Sigmoid colon (tissue), 7 donors: ENCODE measurements around the gene SUPT6H. TPM values are rescaled to one million over a fixed set of nuclear protein-coding genes. Genes with fewer than 3 reads are reported as not detected.

Experiments
- DNase-seq: peaks from one replicate; pipeline ENCODE4 v3.0.0-alpha.2; 2019
- H3K27ac ChIP-seq, 4 donors: fragments of 200-600 bp; sonication (generic); one replicate each; pipeline ENCODE4 v1.5.1; 2016 to 2019; ENCODE audit warnings: mild to moderate bottlenecking in 1 of 4
- H3K27me3 ChIP-seq, 3 donors: fragments of 200-600 bp; sonication (generic); one replicate each; pipeline ENCODE4 v1.5.1; 2019; ENCODE audit warnings: mild to moderate bottlenecking in 1 of 3
- H3K36me3 ChIP-seq, 4 donors: fragments of 200-600 bp; sonication (generic); one replicate each; pipeline ENCODE4 v1.5.1; 2016 to 2019
- H3K4me1 ChIP-seq, 4 donors: fragments of 200-600 bp; sonication (generic); one replicate each; pipeline ENCODE4 v1.5.1; 2017 to 2019
- H3K4me3 ChIP-seq, 4 donors: fragments of 200-600 bp; sonication (generic); one replicate each; pipeline ENCODE4 v1.5.1; 2017 to 2019; ENCODE audit warnings: mild to moderate bottlenecking in 2 of 4, moderate library complexity in 1 of 4
- H3K9me3 ChIP-seq, 4 donors: fragments of 200-600 bp in 3 of 4; sonication (generic) in 3 of 4; one replicate each; pipeline versions ENCODE4 v1.5.1 to v1.6.1; 2013 to 2019
- EP300 ChIP-seq, 4 donors: sonication (generic); formaldehyde crosslinking; IDR thresholded peaks; one replicate each; pipeline ENCODE4 v1.6.1; 2017; ENCODE audit warnings: antibody characterized with exemption in 4 of 4
- POLR2A ChIP-seq, 2 donors: fragments of 450-650 bp; IDR thresholded peaks; one replicate each; pipeline ENCODE4 v1.6.1; 2016; ENCODE audit warnings: antibody characterized with exemption in 2 of 2, mild to moderate bottlenecking in 2 of 2, moderate library complexity in 2 of 2
- POLR2AphosphoS5 ChIP-seq, 4 donors: sonication (generic); formaldehyde crosslinking; IDR thresholded peaks; one replicate each; pipeline ENCODE4 v1.6.1; 2017; ENCODE audit warnings: antibody characterized with exemption in 4 of 4
- WGBS, 2 donors: extraction: QIAGEN DNeasy Blood & Tissue Kit; methylation state at CpG; one replicate each; pipeline ENCODE4 v1.1.7; 2013; 5-methylcytosine and 5-hydroxymethylcytosine counted together
- intact Hi-C: fragments of 100-400 bp; cut with DNase I; formaldehyde crosslinking; loops from one replicate; pipeline ENCODE4 v1.15.1; 2023
- polyA plus RNA-seq, 3 donors: library from polyadenylated mRNA; stranded (reverse); fragments of 200-250 nt; gene quantifications; one replicate each; pipeline ENCODE4 v1.2.3, GENCODE V29; 2013
- total RNA-seq, 4 donors: library from RNA; depleted of rRNA; stranded (reverse); fragments of >200 nt; gene quantifications; one replicate each; pipeline ENCODE4 v1.1.0, GENCODE V29; 2016
- TF ChIP-seq, protein P1 (sequence below), 4 experiments: fragments of 450-650 bp in 3 of 4; fragments of 200-600 bp in 1 of 4; IDR thresholded peaks; one replicate each; pipeline ENCODE4 v1.5.1; 2016 to 2019; ENCODE audit warnings: antibody characterized with exemption in 4 of 4, mild to moderate bottlenecking in 3 of 4, moderate library complexity in 2 of 4
- donor health status: healthy with polysubstance abuse.
- donor health status: Bipolar disorder and iron deficiency.
- donor health status: healthy.

SUPT6H gene
- total and polyA plus RNA-seq, 7 donors = 12.0 to 75.6 (median 49.0) TPM

DNA sequence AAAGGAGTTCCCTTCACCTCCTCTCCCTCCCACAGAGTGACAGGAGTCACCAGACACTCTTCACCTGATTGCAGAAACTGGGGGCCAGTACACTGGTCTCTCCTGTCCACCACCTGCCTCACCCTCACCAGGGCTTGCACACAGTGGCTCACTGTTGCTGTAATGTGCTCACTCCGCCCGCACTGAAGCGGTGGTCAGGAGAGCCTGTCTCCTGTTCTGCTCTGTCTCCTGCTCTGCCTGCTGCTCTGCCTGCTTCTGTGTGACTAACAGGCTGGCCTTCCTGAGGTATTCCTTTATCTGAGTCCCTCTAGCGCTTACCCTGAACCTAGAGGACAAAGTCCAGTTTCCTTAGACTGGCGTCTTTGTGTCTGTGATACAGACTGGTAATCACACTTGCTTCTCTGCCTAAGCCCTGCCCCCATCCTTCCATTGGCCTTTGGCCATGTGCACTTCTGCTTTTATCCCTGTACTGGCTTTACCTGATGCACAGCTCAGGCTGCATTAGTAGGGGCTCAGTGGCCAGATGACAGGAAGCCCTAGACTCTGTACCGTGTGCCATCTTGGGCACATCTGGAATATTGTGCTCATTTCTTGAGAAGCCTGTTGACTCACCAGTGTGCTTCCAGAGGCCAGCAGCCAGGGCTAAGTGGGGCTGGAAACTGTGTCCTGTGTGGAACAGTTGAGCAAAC lies 36.4 kb downstream of the SUPT6H start:
- DNase-seq = no peak
- no peaks in the 10 kb centered on the region for H3K27me3 ChIP-seq
- H3K9me3 ChIP-seq = no peaks in the 10 kb centered on the region
- peaks cover 76 to 100% (median 92%) of the 10 kb centered on the region in 4 donors for H3K36me3 ChIP-seq
- intact Hi-C loops = no loop called here
- peak in 1 of 2 donors; percentile 37 for TF ChIP-seq POLR2A (IDR thresholded peaks at IDR 0.05)
- TF ChIP-seq, protein P1, sequence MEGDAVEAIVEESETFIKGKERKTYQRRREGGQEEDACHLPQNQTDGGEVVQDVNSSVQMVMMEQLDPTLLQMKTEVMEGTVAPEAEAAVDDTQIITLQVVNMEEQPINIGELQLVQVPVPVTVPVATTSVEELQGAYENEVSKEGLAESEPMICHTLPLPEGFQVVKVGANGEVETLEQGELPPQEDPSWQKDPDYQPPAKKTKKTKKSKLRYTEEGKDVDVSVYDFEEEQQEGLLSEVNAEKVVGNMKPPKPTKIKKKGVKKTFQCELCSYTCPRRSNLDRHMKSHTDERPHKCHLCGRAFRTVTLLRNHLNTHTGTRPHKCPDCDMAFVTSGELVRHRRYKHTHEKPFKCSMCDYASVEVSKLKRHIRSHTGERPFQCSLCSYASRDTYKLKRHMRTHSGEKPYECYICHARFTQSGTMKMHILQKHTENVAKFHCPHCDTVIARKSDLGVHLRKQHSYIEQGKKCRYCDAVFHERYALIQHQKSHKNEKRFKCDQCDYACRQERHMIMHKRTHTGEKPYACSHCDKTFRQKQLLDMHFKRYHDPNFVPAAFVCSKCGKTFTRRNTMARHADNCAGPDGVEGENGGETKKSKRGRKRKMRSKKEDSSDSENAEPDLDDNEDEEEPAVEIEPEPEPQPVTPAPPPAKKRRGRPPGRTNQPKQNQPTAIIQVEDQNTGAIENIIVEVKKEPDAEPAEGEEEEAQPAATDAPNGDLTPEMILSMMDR (IDR thresholded peaks at IDR 0.05) = peak in 1 of 4 experiments; percentile 6
- TF ChIP-seq POLR2AphosphoS5 (IDR thresholded peaks at IDR 0.05) = no peak
- no peak overlapping the region for H3K27ac ChIP-seq
- H3K4me3 ChIP-seq = no peak overlapping the region
- WGBS, 2 donors = 19 to 76% methylated on average over 6 of the region's 6 CpGs
- H3K4me1 ChIP-seq = no peaks in the 10 kb centered on the region

DNA sequence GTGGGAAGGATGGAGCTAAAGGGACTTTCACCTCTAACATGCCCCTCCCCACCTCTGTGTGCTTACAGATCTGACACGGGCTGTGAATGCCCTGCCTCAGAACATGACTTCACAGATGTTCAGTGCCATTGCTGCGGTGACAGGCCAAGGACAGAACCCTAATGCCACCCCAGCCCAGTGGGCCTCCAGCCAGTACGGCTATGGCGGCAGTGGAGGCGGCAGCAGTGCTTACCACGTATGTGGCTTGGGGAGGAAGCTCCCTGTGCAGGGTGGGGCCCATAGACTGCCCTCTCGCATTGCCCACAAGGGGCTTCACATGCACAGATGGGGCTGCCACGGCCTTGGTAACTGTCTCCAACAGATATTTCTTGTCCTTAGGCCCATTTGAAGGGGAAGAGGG lies 38.3 kb downstream of the SUPT6H start:
- no peaks in the 10 kb centered on the region for H3K27me3 ChIP-seq
- H3K9me3 ChIP-seq = no peaks in the 10 kb centered on the region
- 77 to 89% methylated on average over 8 of the region's 8 CpGs for WGBS, 2 donors
- no peak overlapping the region for H3K27ac ChIP-seq
- H3K36me3 ChIP-seq = peaks cover 64 to 88% (median 74%) of the 10 kb centered on the region in 4 donors
- TF ChIP-seq, protein P1 (IDR thresholded peaks at IDR 0.05) = no peak
- TF ChIP-seq POLR2A (IDR thresholded peaks at IDR 0.05) (no peak), EP300 (IDR thresholded peaks at IDR 0.05) (no peak), POLR2AphosphoS5 (IDR thresholded peaks at IDR 0.05) (no peak)
- no peak overlapping the region for H3K4me3 ChIP-seq
- H3K4me1 ChIP-seq = no peaks in the 10 kb centered on the region
- no peak for DNase-seq
- intact Hi-C loops = no loop called here

DNA sequence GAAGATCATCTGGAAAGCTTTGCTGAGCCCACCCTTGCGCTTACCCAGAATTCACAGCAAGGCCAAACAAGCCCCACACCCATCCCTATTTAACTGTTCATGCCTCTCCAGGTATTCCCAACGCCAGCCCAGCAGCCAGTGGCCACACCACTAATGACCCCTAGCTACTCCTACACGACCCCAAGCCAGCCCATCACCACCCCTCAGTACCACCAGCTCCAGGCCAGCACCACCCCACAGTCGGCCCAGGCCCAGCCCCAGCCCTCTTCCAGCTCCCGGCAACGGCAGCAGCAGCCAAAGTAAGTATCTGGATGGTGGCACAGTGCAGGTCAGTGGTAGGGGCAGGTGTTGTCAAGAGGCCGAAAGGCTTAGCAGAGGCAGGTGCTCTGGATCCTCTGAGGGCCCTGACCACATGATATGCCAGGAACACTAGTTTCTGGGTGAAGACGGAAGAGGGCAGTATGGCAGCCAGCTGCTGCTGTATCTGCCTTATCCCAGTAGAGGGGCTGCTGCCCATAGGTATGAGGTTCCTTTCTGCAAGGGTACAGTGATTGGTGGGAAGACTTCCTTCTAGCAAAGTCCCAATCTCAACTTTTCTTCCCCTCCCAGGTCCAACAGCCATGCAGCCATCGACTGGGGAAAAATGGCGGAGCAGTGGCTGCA lies 39.0 kb downstream of the SUPT6H start:
- no peak overlapping the region for H3K27ac ChIP-seq
- no peaks in the 10 kb centered on the region for H3K27me3 ChIP-seq
- intact Hi-C loops = no loop called here
- no peak overlapping the region for H3K4me3 ChIP-seq
- TF ChIP-seq POLR2AphosphoS5 (IDR thresholded peaks at IDR 0.05) = no peak
- no peak for TF ChIP-seq EP300 (IDR thresholded peaks at IDR 0.05)
- H3K9me3 ChIP-seq = no peaks in the 10 kb centered on the region
- H3K4me1 ChIP-seq = no peaks in the 10 kb centered on the region
- no peak for DNase-seq
- H3K36me3 ChIP-seq = peaks cover 57 to 81% (median 67%) of the 10 kb centered on the region in 4 donors
- 94 to 95% methylated on average over 10 of the region's 10 CpGs for WGBS, 2 donors

DNA sequence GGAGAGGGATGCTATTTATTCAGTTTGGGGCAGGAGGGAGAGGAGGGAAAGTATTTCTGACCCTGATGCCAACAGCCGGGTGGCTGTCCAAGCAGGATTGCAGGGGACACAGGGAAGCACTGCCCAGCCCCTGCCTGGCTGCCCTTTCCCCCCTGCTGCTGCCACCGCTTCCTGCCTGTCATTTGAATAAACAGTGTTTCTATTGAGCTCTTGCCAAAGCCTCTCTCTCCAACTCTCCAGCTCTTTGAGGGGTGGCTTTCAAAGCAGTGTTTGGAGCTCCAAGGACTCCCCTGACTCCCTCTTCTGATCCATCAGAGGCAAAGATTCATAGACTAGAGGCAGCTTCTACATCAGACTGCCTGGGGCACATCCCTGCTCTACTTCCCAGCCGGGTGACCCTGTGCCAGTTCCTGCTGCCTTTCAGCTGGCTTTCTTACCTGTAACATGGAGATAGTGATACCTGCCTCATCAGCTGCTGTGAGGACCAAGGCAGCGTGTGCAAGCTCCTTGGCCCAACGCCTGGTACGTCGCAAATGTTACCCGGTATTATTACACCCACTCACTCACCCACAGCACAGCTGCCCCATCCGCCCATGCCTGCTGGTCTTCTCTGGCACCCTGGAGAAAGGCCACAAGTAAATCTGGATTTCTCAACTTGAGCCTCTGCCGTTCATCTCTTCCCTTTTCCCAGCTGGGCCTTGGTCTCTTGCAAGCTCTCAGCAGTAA lies 40.2 kb downstream of the SUPT6H start:
- intact Hi-C loops = no loop called here

More for the DNA sequence above, 40.2 kb downstream of the SUPT6H start:
- Histone ChIP-seq H3K36me3 (peaks cover 47 to 69% (median 56%) of the 10 kb centered on the region in 4 donors), H3K27me3 (no peaks in the 10 kb centered on the region), H3K4me1 (no peaks in the 10 kb centered on the region), H3K4me3 (no peak overlapping the region), H3K9me3 (no peaks in the 10 kb centered on the region), H3K27ac (no peak overlapping the region)
- 77 to 85% methylated on average over 10 of the region's 10 CpGs for WGBS, 2 donors
- no peak for DNase-seq
- TF ChIP-seq POLR2AphosphoS5 (IDR thresholded peaks at IDR 0.05) (no peak), EP300 (IDR thresholded peaks at IDR 0.05) (no peak), POLR2A (IDR thresholded peaks at IDR 0.05) (no peak)
- TF ChIP-seq, protein P1 (IDR thresholded peaks at IDR 0.05) = no peak
